ENCODE results near the gene RIPOR3. TPM values are rescaled to one million over a fixed set of nuclear protein-coding genes. Genes with fewer than 3 reads are reported as not detected.

The RIPOR3 gene
- total and polyA plus RNA-seq, 2 experiments from 2014 or later = 3.0 to 4.8 TPM

DNA sequence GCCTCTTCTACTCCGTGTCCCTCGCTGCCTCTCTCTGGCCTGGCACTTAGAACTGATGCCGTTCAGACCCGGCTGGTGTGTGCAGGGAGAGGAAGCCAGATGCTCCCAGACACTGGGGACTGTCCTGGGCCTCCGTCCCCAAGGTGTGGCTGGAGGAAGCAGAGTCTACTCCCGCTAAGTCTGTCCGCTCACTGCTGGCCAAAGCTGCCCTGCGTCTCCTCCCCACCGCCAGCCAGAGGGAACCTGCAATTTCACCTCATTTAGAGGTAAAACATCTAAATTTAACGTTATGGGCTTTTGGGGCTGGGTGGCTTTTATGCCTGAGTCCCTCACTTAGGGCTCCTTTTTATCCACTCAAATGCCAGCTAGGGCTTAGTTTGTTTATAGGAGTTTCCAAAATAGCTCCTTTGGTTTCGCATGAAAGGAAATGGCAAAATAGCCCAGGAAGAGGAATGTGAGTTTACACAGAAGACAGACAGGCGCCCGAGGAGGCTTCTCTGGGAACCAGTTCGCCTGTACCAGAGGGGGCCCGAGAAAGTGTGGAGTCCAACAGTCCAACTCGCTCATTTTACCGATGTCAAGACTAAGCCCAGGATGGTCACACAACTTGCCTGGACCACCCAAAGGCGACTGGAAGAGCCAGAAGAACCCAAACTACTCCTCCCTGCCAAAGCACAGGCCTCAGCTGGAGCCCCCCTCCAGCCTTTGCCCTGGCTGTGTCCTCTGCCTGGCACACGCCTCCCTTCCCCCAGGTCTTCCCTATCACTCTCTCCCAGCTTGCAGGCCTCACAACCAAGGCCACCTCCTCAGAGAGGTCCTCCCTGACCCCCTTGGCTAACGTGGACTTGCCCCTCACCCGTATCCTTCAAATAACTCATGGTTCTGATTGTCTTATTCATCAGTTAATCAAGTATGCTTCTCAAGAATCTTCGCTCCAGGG lies 54.5 kb downstream of the RIPOR3 start:
- Histone ChIP-seq H3K9me3 (ENCODE audit: low read depth) (no peaks in the 10 kb centered on the region), H3K4me3 (no peak overlapping the region), H3K4me1 (ENCODE audit: low read depth) (peaks cover 39% of the 10 kb centered on the region), H3K36me3 (no peaks in the 10 kb centered on the region), H3K27ac (peak overlapping the region; percentile 85), H3K27me3 (no peaks in the 10 kb centered on the region)
- TF ChIP-seq, protein P1, sequence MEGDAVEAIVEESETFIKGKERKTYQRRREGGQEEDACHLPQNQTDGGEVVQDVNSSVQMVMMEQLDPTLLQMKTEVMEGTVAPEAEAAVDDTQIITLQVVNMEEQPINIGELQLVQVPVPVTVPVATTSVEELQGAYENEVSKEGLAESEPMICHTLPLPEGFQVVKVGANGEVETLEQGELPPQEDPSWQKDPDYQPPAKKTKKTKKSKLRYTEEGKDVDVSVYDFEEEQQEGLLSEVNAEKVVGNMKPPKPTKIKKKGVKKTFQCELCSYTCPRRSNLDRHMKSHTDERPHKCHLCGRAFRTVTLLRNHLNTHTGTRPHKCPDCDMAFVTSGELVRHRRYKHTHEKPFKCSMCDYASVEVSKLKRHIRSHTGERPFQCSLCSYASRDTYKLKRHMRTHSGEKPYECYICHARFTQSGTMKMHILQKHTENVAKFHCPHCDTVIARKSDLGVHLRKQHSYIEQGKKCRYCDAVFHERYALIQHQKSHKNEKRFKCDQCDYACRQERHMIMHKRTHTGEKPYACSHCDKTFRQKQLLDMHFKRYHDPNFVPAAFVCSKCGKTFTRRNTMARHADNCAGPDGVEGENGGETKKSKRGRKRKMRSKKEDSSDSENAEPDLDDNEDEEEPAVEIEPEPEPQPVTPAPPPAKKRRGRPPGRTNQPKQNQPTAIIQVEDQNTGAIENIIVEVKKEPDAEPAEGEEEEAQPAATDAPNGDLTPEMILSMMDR (IDR thresholded peaks at IDR 0.05; ENCODE audit: low read depth, low read length) = no peak
- peak in 1 of 2 donors; percentile 18 for DNase-seq (ENCODE audit: low read depth in 1 of 2, low spot score in 1 of 2)

DNA sequence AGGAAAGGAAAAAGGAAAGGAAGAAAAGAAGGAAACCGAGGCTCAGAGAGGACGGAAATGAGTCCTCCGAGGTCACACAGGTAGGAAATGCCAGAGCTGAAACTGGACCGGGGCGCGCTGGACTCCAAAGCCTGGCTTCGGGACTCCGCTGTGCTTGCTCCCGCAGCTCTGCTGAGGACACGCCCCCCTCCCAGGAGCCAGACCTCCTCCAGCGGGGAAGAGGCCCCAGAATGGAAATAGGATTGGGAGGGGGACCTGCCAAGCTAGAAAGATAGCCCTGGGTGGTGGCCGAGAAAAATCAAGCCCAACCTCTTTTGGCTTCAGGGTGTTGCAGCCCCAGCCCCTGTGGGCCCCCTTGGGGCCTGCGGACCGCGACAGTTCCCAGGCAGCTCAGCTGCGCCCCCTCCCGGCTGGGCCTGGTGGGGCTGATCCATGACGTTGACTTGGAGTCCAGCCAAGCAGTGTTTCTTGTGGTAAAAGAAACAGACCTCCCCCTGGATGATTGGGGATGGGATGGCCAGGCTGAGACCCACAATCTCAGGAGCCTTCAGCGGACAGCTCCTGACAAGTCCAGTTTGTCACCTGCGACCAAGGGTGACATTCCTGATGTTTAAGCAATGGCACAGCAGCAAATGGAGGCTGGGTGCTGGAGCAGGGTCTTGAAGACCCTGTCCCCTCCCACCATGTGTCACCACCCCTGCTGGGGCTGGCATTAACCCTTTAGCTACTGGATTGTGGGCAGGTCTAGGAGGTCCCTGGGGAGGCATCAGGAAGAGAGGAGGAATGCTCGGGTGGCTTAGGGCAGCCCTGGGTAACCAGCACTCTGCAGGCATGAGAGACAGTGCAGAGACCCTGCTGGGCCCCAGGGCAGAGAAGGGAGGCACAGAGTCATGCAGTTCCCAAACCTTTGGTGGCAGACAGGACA lies 55.4 kb downstream of the RIPOR3 start:
- Histone ChIP-seq H3K27me3 (no peaks in the 10 kb centered on the region), H3K4me1 (ENCODE audit: low read depth) (peaks cover 39% of the 10 kb centered on the region), H3K27ac (peak overlapping the region; percentile 85), H3K9me3 (ENCODE audit: low read depth) (no peaks in the 10 kb centered on the region), H3K36me3 (no peaks in the 10 kb centered on the region), H3K4me3 (no peak overlapping the region)
- peak; percentile 78 to 88 for DNase-seq (ENCODE audit: low read depth in 1 of 2, low spot score in 1 of 2)
- TF ChIP-seq, protein P1 (IDR thresholded peaks at IDR 0.05; ENCODE audit: low read depth, low read length) = peak; percentile 100

DNA sequence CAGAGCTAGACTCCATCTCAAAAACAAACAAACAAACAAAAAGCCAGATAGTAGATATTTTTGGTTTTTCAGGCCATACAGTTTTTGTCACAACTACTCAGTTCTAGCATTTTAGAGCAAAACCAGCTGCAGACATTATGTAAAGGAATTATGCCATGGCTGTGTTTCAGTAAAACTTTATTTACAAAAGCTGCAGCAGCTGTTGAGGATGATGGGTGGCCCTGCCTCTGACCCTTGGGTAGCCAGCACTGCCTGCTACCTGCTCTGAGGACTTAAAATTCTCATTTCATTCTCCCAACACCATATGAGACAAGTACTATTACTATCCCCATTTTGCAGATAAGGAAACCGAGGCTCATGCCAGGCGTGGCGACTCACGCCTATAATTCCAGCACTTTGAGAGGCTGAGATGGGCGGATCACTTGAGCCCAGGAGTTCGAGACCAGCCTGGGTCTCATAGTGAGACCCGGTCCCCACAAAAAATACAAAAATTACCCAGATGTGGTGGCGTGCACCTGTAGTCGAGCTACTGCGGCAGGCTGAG lies 56.3 kb downstream of the RIPOR3 start:
- H3K4me3 ChIP-seq = no peak overlapping the region
- H3K36me3 ChIP-seq = no peaks in the 10 kb centered on the region
- peaks cover 39% of the 10 kb centered on the region for H3K4me1 ChIP-seq (ENCODE audit: low read depth)
- H3K9me3 ChIP-seq (ENCODE audit: low read depth) = no peaks in the 10 kb centered on the region
- TF ChIP-seq, protein P1 (IDR thresholded peaks at IDR 0.05; ENCODE audit: low read depth, low read length) = no peak
- H3K27ac ChIP-seq = no peak overlapping the region
- DNase-seq (ENCODE audit: low read depth in 1 of 2, low spot score in 1 of 2) = no peak
- no peaks in the 10 kb centered on the region for H3K27me3 ChIP-seq

DNA sequence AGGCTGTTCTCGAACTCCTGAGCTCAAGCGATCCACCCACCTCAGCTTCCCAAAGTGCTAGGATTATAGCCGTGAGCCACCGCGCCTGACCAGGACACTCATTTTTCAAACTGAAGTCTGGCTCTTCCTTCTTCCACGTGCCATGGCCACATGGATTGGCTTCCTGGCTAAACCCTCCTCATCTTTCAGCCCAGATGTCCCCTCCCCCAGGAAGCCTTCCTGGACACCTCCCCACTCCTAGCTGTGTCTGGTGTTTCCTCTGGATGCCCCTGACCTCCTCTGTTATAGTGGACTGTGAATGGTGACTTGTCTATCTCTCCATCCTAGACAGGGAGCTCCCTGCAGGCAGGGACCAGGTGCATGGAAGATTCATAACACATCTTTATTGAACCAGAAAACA lies 57.2 kb downstream of the RIPOR3 start:
- no peak for DNase-seq (ENCODE audit: low read depth in 1 of 2, low spot score in 1 of 2)
- TF ChIP-seq, protein P1 (IDR thresholded peaks at IDR 0.05; ENCODE audit: low read depth, low read length) = no peak

DNA sequence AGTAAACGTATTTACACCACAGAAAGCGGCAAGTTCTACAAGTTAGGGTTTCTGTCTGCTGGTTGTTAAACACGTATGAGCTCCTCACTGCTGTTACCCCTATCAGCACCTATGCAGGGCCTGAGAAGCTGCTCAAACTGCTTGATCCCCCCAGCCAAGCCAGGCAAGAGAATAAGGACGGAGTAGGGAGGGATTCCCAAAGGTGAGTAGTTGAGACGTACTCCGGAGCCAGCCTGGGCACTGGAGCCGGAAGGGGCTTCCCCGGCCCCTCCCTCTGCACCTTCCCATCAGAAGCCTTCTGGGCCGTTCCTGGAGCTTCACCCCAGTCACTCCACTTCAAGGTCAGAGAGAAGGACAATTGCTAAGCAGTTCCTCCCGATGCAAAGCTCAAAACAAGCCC lies 58.0 kb downstream of the RIPOR3 start:
- Histone ChIP-seq H3K4me3 (no peak overlapping the region), H3K27me3 (no peaks in the 10 kb centered on the region), H3K36me3 (no peaks in the 10 kb centered on the region), H3K4me1 (ENCODE audit: low read depth) (peaks cover 35% of the 10 kb centered on the region), H3K27ac (peak overlapping the region; percentile 21), H3K9me3 (ENCODE audit: low read depth) (no peaks in the 10 kb centered on the region)
- TF ChIP-seq, protein P1 (IDR thresholded peaks at IDR 0.05; ENCODE audit: low read depth, low read length) = no peak
- DNase-seq (ENCODE audit: low read depth in 1 of 2, low spot score in 1 of 2) = peak in 1 of 2 donors; percentile 32

More for the DNA sequence above, 57.2 kb downstream of the RIPOR3 start:
- H3K9me3 ChIP-seq (ENCODE audit: low read depth) = no peaks in the 10 kb centered on the region
- no peaks in the 10 kb centered on the region for H3K27me3 ChIP-seq
- no peaks in the 10 kb centered on the region for H3K36me3 ChIP-seq
- no peak overlapping the region for H3K27ac ChIP-seq
- no peak overlapping the region for H3K4me3 ChIP-seq
- H3K4me1 ChIP-seq (ENCODE audit: low read depth) = peaks cover 39% of the 10 kb centered on the region

Data from cardiac muscle cell (in vitro differentiated cells and primary cell).